ENCODE data around the gene PPL.

PPL gene

GRCh38 chr16:4895366-4895765 lies 41.6 kb downstream of the PPL start:
- no peak overlapping the region for H2BK120ac ChIP-seq (ENCODE audit: low read depth, low read length)
- no peaks in the 10 kb centered on the region for H3K79me1 ChIP-seq (ENCODE audit: low read length)
- WGBS (ENCODE audit: extremely low coverage, insufficient coverage, low lambda C conversion rate), result no CpG with 5 or more reads among the region's 13 CpGs

GRCh38 chr16:4894276-4895150 lies 42.4 kb downstream of the PPL start:
- no peak overlapping the region for H3K27ac ChIP-seq (ENCODE audit: low read depth, low read length)
- H2BK120ac ChIP-seq (ENCODE audit: low read depth, low read length), result no peak overlapping the region
- DNase-seq, result peak; percentile 49
- H3K36me3 ChIP-seq (ENCODE audit: control insufficient read depth, insufficient read depth, low read length), result no peaks in the 10 kb centered on the region
- H3K79me2 ChIP-seq (ENCODE audit: control insufficient read depth, insufficient read depth, low read length), result no peaks in the 10 kb centered on the region
- no peaks in the 10 kb centered on the region for H3K27me3 ChIP-seq (ENCODE audit: insufficient read depth, low read length, poor library complexity)
- H3K4me2 ChIP-seq (ENCODE audit: low read length), result no peak overlapping the region
- H2BK15ac ChIP-seq (replicated peaks; ENCODE audit: low read depth), result no peak overlapping the region
- H2BK5ac ChIP-seq (ENCODE audit: low read length), result no peak overlapping the region
- no peak overlapping the region for H3K56ac ChIP-seq (ENCODE audit: low read length)
- H4K8ac ChIP-seq (ENCODE audit: low read depth, low read length), result no peak overlapping the region
- H3K23ac ChIP-seq (ENCODE audit: low read length), result no peak overlapping the region
- H3K4ac ChIP-seq (ENCODE audit: low read depth, low read length), result no peak overlapping the region
- H3K79me1 ChIP-seq (ENCODE audit: low read length), result no peaks in the 10 kb centered on the region
- no peaks in the 10 kb centered on the region for H3K4me1 ChIP-seq (ENCODE audit: control insufficient read depth, low read depth, low read length)
- no peak overlapping the region for H4K5ac ChIP-seq (ENCODE audit: low read length)
- no peak overlapping the region for H2AK5ac ChIP-seq (ENCODE audit: low read length)
- H3K4me3 ChIP-seq (ENCODE audit: low read length), result no peak overlapping the region
- WGBS (ENCODE audit: extremely low coverage, insufficient coverage, low lambda C conversion rate), result no CpG with 5 or more reads among the region's 22 CpGs
- H3K9ac ChIP-seq (ENCODE audit: low read length), result no peak overlapping the region
- H3K18ac ChIP-seq (ENCODE audit: low read length), result no peak overlapping the region

More at GRCh38 chr16:4895366-4895765, 41.6 kb downstream of the PPL start:
- H3K36me3 ChIP-seq (ENCODE audit: control insufficient read depth, insufficient read depth, low read length), result no peaks in the 10 kb centered on the region
- H3K79me2 ChIP-seq (ENCODE audit: control insufficient read depth, insufficient read depth, low read length), result no peaks in the 10 kb centered on the region
- H3K27ac ChIP-seq (ENCODE audit: low read depth, low read length), result no peak overlapping the region
- H3K9ac ChIP-seq (ENCODE audit: low read length), result no peak overlapping the region
- H4K5ac ChIP-seq (ENCODE audit: low read length), result no peak overlapping the region
- H3K4me1 ChIP-seq (ENCODE audit: control insufficient read depth, low read depth, low read length), result no peaks in the 10 kb centered on the region
- H3K4me2 ChIP-seq (ENCODE audit: low read length), result no peak overlapping the region
- no peak overlapping the region for H2AK5ac ChIP-seq (ENCODE audit: low read length)
- H3K4me3 ChIP-seq (ENCODE audit: low read length), result no peak overlapping the region
- H2BK15ac ChIP-seq (replicated peaks; ENCODE audit: low read depth), result no peak overlapping the region
- no peak overlapping the region for H3K23ac ChIP-seq (ENCODE audit: low read length)
- no peak for DNase-seq
- no peak overlapping the region for H3K56ac ChIP-seq (ENCODE audit: low read length)
- H3K4ac ChIP-seq (ENCODE audit: low read depth, low read length), result no peak overlapping the region
- no peak overlapping the region for H2BK5ac ChIP-seq (ENCODE audit: low read length)
- H3K27me3 ChIP-seq (ENCODE audit: insufficient read depth, low read length, poor library complexity), result no peaks in the 10 kb centered on the region
- H4K8ac ChIP-seq (ENCODE audit: low read depth, low read length), result no peak overlapping the region
- no peak overlapping the region for H3K18ac ChIP-seq (ENCODE audit: low read length)

GRCh38 chr16:4893103-4893862 lies 43.7 kb downstream of the PPL start:
- Histone ChIP-seq H3K23ac (ENCODE audit: low read length) (no peak overlapping the region), H3K79me1 (ENCODE audit: low read length) (no peaks in the 10 kb centered on the region), H3K79me2 (ENCODE audit: control insufficient read depth, insufficient read depth, low read length) (no peaks in the 10 kb centered on the region), H2BK5ac (ENCODE audit: low read length) (no peak overlapping the region), H3K4me2 (ENCODE audit: low read length) (no peak overlapping the region), H2AK5ac (ENCODE audit: low read length) (no peak overlapping the region), H3K4me1 (ENCODE audit: control insufficient read depth, low read depth, low read length) (no peaks in the 10 kb centered on the region), H3K27ac (ENCODE audit: low read depth, low read length) (no peak overlapping the region), H3K4ac (ENCODE audit: low read depth, low read length) (no peak overlapping the region), H3K4me3 (ENCODE audit: low read length) (no peak overlapping the region), H3K36me3 (ENCODE audit: control insufficient read depth, insufficient read depth, low read length) (no peaks in the 10 kb centered on the region), H2BK120ac (ENCODE audit: low read depth, low read length) (no peak overlapping the region), H3K9ac (ENCODE audit: low read length) (no peak overlapping the region), H3K27me3 (ENCODE audit: insufficient read depth, low read length, poor library complexity) (no peaks in the 10 kb centered on the region), H2BK15ac (replicated peaks; ENCODE audit: low read depth) (no peak overlapping the region), H3K18ac (ENCODE audit: low read length) (no peak overlapping the region), H4K8ac (ENCODE audit: low read depth, low read length) (no peak overlapping the region), H3K56ac (ENCODE audit: low read length) (no peak overlapping the region), H4K5ac (ENCODE audit: low read length) (no peak overlapping the region)
- no peak for DNase-seq
- WGBS (ENCODE audit: extremely low coverage, insufficient coverage, low lambda C conversion rate), result no CpG with 5 or more reads among the region's 26 CpGs

GRCh38 chr16:4892361-4893102 lies 44.4 kb downstream of the PPL start:
- H3K4ac ChIP-seq (ENCODE audit: low read depth, low read length), result no peak overlapping the region
- H3K27me3 ChIP-seq (ENCODE audit: insufficient read depth, low read length, poor library complexity), result no peaks in the 10 kb centered on the region
- H4K8ac ChIP-seq (ENCODE audit: low read depth, low read length), result no peak overlapping the region
- no peaks in the 10 kb centered on the region for H3K4me1 ChIP-seq (ENCODE audit: control insufficient read depth, low read depth, low read length)
- no peak overlapping the region for H2BK120ac ChIP-seq (ENCODE audit: low read depth, low read length)
- H3K27ac ChIP-seq (ENCODE audit: low read depth, low read length), result no peak overlapping the region
- H4K5ac ChIP-seq (ENCODE audit: low read length), result no peak overlapping the region
- no peak overlapping the region for H2BK5ac ChIP-seq (ENCODE audit: low read length)
- WGBS (ENCODE audit: extremely low coverage, insufficient coverage, low lambda C conversion rate), result no CpG with 5 or more reads among the region's 23 CpGs
- no peak overlapping the region for H3K4me3 ChIP-seq (ENCODE audit: low read length)
- H3K56ac ChIP-seq (ENCODE audit: low read length), result no peak overlapping the region
- H3K18ac ChIP-seq (ENCODE audit: low read length), result no peak overlapping the region
- no peak overlapping the region for H3K9ac ChIP-seq (ENCODE audit: low read length)
- no peaks in the 10 kb centered on the region for H3K79me1 ChIP-seq (ENCODE audit: low read length)
- no peak overlapping the region for H3K4me2 ChIP-seq (ENCODE audit: low read length)
- H3K23ac ChIP-seq (ENCODE audit: low read length), result no peak overlapping the region
- H3K79me2 ChIP-seq (ENCODE audit: control insufficient read depth, insufficient read depth, low read length), result no peaks in the 10 kb centered on the region
- no peak overlapping the region for H2BK15ac ChIP-seq (replicated peaks; ENCODE audit: low read depth)
- H2AK5ac ChIP-seq (ENCODE audit: low read length), result no peak overlapping the region
- H3K36me3 ChIP-seq (ENCODE audit: control insufficient read depth, insufficient read depth, low read length), result no peaks in the 10 kb centered on the region
- DNase-seq, result no peak

GRCh38 chr16:4891886-4892216 lies 45.1 kb downstream of the PPL start:
- Histone ChIP-seq H3K79me2 (ENCODE audit: control insufficient read depth, insufficient read depth, low read length) (no peaks in the 10 kb centered on the region), H3K56ac (ENCODE audit: low read length) (no peak overlapping the region), H2BK120ac (ENCODE audit: low read depth, low read length) (no peak overlapping the region), H3K27ac (ENCODE audit: low read depth, low read length) (no peak overlapping the region), H3K4ac (ENCODE audit: low read depth, low read length) (no peak overlapping the region), H4K8ac (ENCODE audit: low read depth, low read length) (no peak overlapping the region), H3K27me3 (ENCODE audit: insufficient read depth, low read length, poor library complexity) (no peaks in the 10 kb centered on the region), H3K23ac (ENCODE audit: low read length) (no peak overlapping the region), H3K4me1 (ENCODE audit: control insufficient read depth, low read depth, low read length) (no peaks in the 10 kb centered on the region), H3K4me2 (ENCODE audit: low read length) (no peak overlapping the region), H3K18ac (ENCODE audit: low read length) (no peak overlapping the region), H2BK5ac (ENCODE audit: low read length) (no peak overlapping the region), H3K4me3 (ENCODE audit: low read length) (no peak overlapping the region), H3K79me1 (ENCODE audit: low read length) (no peaks in the 10 kb centered on the region), H3K9ac (ENCODE audit: low read length) (no peak overlapping the region), H2BK15ac (replicated peaks; ENCODE audit: low read depth) (no peak overlapping the region), H3K36me3 (ENCODE audit: control insufficient read depth, insufficient read depth, low read length) (peaks cover 2% of the 10 kb centered on the region), H4K5ac (ENCODE audit: low read length) (no peak overlapping the region), H2AK5ac (ENCODE audit: low read length) (no peak overlapping the region)
- DNase-seq, result no peak
- WGBS (ENCODE audit: extremely low coverage, insufficient coverage, low lambda C conversion rate), result no CpG with 5 or more reads among the region's 12 CpGs
